K562 (cell line): ENCODE data around the gene CCL22.

Experiments
- DMBX1 ChIP-seq: fragments of 250-450 bp; sonication (Bioruptor Pico); IDR thresholded peaks from 2 replicates; pipeline ENCODE4 v1.8.0; 2022; ENCODE audit warnings: inconsistent platforms, mild to moderate bottlenecking, moderate library complexity, borderline replicate concordance
- HMG20A ChIP-seq: fragments of 450-650 bp; formaldehyde crosslinking; conservative IDR thresholded peaks from 2 replicates; pipeline ENCODE4 v1.4.0; 2020; ENCODE audit warnings: mild to moderate bottlenecking, mixed read lengths
- JUND ChIP-seq, 2 experiments: IDR thresholded peaks; 2 replicates in 1 of 2; 3 replicates in 1 of 2; pipeline ENCODE4 v1.6.1; 2011; ENCODE audit warnings: borderline replicate concordance in 2 of 2, low read depth in 2 of 2, low read length in 2 of 2, improper control_type of control experiment in 1 of 2, missing biosample characterization in 1 of 2, missing genetic modification characterization in 1 of 2, missing genetic modification reagents in 1 of 2
- POLR2AphosphoS5 ChIP-seq: IDR thresholded peaks from 2 replicates; pipeline ENCODE4 v1.6.1; 2011; ENCODE audit warnings: mild to moderate bottlenecking, low read depth, low read length, moderate library complexity; ENCODE audit not compliant: control insufficient read depth, insufficient read depth
- TF ChIP-seq, protein P1 (sequence below): fragments of 250-450 bp; sonication (Bioruptor Pico); IDR thresholded peaks from 2 replicates; pipeline ENCODE4 v1.4.0; 2020; ENCODE audit warnings: borderline replicate concordance
- TF ChIP-seq, protein P2 (sequence below): sonication (generic); formaldehyde crosslinking; IDR thresholded peaks from 2 replicates; pipeline ENCODE4 v1.8.1; 2022; ENCODE audit warnings: missing genetic modification reagents

DNA sequence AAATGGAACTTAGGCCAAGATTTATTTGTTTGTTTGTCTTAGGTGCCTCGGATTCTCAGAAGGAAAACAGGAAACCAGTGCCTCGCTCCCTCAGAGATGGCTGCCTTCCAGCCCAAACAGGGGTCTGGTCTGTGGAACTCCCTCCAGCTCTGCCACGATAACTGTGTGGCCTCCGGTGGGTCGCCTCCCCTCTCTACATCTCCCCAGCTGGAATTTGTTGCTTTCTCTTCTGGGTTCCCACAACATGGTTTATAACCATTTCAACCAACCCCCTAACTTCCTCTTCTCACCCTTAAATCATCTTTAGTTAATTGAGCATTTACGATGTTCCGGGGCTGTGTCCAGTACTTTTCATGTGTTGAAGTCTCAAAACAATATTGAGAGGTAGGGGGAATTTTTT is 43.2 kb upstream of the CCL22 start:
- TF ChIP-seq JUND (IDR thresholded peaks at IDR 0.05; ENCODE audit: borderline replicate concordance, low read depth, low read length) (no peak), JUND (tag; IDR thresholded peaks at IDR 0.05; ENCODE audit: borderline replicate concordance, low read depth, low read length) (no peak), DMBX1 (CRISPR knock-in tag) (no peak), POLR2AphosphoS5 (no peak), HMG20A (no peak)
- TF ChIP-seq, protein P1, sequence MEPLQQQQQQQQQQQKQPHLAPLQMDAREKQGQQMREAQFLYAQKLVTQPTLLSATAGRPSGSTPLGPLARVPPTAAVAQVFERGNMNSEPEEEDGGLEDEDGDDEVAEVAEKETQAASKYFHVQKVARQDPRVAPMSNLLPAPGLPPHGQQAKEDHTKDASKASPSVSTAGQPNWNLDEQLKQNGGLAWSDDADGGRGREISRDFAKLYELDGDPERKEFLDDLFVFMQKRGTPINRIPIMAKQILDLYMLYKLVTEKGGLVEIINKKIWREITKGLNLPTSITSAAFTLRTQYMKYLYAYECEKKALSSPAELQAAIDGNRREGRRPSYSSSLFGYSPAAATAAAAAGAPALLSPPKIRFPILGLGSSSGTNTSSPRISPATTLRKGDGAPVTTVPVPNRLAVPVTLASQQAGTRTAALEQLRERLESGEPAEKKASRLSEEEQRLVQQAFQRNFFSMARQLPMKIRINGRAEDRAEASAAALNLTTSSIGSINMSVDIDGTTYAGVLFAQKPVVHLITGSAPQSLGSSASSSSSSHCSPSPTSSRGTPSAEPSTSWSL (CRISPR knock-in tag): no peak
- TF ChIP-seq, protein P2, sequence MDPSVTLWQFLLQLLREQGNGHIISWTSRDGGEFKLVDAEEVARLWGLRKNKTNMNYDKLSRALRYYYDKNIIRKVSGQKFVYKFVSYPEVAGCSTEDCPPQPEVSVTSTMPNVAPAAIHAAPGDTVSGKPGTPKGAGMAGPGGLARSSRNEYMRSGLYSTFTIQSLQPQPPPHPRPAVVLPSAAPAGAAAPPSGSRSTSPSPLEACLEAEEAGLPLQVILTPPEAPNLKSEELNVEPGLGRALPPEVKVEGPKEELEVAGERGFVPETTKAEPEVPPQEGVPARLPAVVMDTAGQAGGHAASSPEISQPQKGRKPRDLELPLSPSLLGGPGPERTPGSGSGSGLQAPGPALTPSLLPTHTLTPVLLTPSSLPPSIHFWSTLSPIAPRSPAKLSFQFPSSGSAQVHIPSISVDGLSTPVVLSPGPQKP (CRISPR knock-in tag): no peak
